ENCODE data around the gene HSPA12B. TPM values are rescaled to one million over a fixed set of nuclear protein-coding genes. Genes with fewer than 3 reads are reported as not detected.

HSPA12B gene
- total RNA-seq, 1 experiment from 2014 or later, result 6.3 TPM

DNA sequence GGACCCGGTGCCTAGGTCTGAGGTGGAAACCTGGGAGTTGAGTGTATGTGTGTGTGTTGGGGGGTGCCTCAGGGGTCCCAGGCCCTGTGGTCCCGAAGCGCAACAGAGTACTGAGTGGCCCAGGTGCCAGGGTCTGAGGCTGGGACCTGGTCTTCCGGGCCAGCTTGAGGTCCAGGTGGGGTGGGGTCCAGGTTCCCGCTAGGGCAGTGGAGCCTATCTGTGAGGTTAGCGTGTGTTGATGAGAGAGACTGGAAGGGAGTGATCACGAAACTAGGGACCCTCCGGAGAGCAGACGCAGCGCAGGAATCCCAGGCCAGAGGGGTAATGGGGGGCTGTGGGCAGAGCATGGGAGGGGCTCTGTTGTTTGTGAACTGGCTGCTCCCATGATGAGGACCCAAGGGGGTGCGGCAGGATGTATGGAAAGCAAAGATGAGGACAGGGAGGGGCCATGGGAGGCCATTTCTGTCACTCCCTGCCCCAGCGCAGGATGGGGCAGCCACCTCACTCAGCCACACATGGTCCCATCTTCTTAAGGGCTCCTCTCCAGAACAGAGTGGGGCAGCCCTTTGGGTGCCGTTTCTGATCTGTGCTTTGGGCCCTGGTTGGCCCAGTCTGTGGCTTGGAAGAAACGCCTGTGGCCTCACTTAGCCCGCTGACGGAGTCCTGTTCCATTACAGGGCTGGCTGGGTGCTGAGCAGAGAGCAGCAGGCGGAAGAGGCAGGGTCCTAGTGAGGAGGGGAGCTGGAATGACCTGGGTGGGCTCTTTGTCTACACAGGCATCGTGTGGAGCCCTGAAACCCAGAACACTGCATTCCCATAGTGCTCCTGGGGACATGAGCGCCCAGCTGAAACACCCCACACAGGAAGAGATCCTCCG is 872 bp downstream of the HSPA12B start (continued):
- TF ChIP-seq, protein P1, sequence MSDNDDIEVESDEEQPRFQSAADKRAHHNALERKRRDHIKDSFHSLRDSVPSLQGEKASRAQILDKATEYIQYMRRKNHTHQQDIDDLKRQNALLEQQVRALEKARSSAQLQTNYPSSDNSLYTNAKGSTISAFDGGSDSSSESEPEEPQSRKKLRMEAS (CRISPR knock-in tag; IDR thresholded peaks at IDR 0.05), result no peak
- TF ChIP-seq, protein P2, sequence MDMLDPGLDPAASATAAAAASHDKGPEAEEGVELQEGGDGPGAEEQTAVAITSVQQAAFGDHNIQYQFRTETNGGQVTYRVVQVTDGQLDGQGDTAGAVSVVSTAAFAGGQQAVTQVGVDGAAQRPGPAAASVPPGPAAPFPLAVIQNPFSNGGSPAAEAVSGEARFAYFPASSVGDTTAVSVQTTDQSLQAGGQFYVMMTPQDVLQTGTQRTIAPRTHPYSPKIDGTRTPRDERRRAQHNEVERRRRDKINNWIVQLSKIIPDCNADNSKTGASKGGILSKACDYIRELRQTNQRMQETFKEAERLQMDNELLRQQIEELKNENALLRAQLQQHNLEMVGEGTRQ (CRISPR knock-in tag; IDR thresholded peaks at IDR 0.05), result no peak
- no peak for TF ChIP-seq CREB1 (CRISPR knock-in tag; IDR thresholded peaks at IDR 0.05)

DNA sequence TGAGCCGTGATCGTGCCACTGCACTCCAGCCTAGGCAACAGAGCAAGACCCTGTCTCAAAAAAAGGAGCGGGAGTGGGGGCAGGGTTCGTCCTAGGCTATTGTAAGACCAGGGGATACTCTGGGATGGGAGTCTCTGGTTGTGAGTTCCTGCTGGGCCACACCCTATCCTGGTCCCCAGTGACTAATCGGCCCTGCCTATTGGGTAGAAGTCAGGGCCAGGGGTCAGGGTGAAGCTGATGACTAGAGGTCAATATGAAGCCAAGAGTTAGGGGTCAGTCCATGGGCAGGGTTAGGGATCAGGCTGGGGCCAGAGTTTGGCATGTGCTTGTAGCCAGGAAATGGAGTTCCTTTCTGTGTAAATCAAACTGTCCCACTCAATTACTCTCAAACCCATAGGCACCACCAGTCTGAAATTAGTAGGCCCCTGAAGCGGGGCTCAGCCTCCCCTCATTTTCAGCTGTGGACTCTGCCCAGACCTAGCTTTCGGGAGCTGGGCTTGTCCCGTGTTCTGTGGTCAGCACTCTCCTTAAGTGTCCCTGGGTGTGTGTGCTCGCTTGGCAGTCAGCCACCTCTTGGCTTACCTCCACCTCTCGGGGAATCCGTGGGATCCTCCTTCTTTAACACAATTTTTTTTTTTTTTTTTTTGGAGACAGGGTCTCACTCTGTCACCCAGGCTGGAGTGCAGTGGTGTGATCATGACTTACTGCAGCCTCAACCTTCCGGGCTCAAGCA is 1.8 kb downstream of the HSPA12B start:
- CTCF ChIA-PET, result no interaction called here
- TF ChIP-seq, protein P3, sequence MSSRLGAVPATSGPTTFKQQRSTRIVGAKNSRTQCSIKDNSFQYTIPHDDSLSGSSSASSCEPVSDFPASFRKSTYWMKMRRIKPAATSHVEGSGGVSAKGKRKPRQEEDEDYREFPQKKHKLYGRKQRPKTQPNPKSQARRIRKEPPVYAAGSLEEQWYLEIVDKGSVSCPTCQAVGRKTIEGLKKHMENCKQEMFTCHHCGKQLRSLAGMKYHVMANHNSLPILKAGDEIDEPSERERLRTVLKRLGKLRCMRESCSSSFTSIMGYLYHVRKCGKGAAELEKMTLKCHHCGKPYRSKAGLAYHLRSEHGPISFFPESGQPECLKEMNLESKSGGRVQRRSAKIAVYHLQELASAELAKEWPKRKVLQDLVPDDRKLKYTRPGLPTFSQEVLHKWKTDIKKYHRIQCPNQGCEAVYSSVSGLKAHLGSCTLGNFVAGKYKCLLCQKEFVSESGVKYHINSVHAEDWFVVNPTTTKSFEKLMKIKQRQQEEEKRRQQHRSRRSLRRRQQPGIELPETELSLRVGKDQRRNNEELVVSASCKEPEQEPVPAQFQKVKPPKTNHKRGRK (CRISPR knock-in tag; IDR thresholded peaks at IDR 0.05; ENCODE audit: borderline replicate concordance), result no peak
- TF ChIP-seq CBFB (CRISPR knock-in tag; IDR thresholded peaks at IDR 0.05; ENCODE audit: low read depth), result no peak
- TF ChIP-seq ZNF416 (CRISPR knock-in tag; IDR thresholded peaks at IDR 0.05), result no peak
- TF ChIP-seq ZNF219 (CRISPR knock-in tag; IDR thresholded peaks at IDR 0.05; ENCODE audit: borderline replicate concordance), result no peak
- TF ChIP-seq, protein P4, sequence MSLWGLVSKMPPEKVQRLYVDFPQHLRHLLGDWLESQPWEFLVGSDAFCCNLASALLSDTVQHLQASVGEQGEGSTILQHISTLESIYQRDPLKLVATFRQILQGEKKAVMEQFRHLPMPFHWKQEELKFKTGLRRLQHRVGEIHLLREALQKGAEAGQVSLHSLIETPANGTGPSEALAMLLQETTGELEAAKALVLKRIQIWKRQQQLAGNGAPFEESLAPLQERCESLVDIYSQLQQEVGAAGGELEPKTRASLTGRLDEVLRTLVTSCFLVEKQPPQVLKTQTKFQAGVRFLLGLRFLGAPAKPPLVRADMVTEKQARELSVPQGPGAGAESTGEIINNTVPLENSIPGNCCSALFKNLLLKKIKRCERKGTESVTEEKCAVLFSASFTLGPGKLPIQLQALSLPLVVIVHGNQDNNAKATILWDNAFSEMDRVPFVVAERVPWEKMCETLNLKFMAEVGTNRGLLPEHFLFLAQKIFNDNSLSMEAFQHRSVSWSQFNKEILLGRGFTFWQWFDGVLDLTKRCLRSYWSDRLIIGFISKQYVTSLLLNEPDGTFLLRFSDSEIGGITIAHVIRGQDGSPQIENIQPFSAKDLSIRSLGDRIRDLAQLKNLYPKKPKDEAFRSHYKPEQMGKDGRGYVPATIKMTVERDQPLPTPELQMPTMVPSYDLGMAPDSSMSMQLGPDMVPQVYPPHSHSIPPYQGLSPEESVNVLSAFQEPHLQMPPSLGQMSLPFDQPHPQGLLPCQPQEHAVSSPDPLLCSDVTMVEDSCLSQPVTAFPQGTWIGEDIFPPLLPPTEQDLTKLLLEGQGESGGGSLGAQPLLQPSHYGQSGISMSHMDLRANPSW (CRISPR knock-in tag; conservative IDR thresholded peaks at IDR 0.05; ENCODE audit: low read depth), result no peak
- H3K36me3 Mint-ChIP-seq, result no peaks in the 10 kb centered on the region
- POLR2A ChIA-PET, result interaction anchor here (0.6 to 1.2 kb wide), 2 partner anchors 19 to 115 kb away, joined by 3 read pairs; no protein-coding TSS in a partner anchor
- peaks cover 28% of the 10 kb centered on the region for H3K4me1 Mint-ChIP-seq
- no peak overlapping the region for H3K4me3 Mint-ChIP-seq
- ATAC-seq (no peak), DNase-seq (ENCODE audit: low spot score) (no peak)
- H3K27ac Mint-ChIP-seq, result no peak overlapping the region
- no peaks in the 10 kb centered on the region for H3K9me3 Mint-ChIP-seq
- peaks cover 33% of the 10 kb centered on the region for H3K27me3 Mint-ChIP-seq (ENCODE audit: low read depth)

DNA sequence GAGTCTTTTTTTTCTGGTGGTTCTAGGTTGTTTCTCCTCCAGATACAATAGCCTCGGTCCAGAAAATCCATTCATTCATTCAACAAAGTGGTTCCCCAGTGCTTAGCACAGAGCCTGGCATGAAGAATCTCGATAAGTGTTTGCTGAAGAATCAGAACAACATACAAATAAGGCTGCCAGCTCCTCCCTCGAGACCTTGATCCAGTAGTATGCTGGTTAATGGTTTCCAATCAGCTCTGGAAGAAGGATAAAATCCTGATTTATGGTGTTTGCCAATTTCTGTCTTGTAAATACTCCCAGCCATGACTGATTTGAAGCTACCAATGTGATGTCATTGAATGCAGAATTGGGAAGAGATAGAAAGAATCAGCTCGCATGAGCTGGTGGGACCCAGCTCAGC is 3.3 kb downstream of the HSPA12B start:
- DNase-seq (ENCODE audit: low spot score) (no peak), ATAC-seq (no peak)
- Mint-ChIP-seq H3K36me3 (no peaks in the 10 kb centered on the region), H3K9me3 (no peaks in the 10 kb centered on the region), H3K4me1 (peaks cover 35% of the 10 kb centered on the region), H3K27me3 (ENCODE audit: low read depth) (peaks cover 25% of the 10 kb centered on the region), H3K4me3 (no peak overlapping the region), H3K27ac (no peak overlapping the region)
- POLR2A ChIA-PET, result no interaction called here
- CTCF ChIA-PET, result interaction anchor here (0.9 to 2.4 kb wide), 7 partner anchors 8 to 59 kb away, joined by 3 to 23 read pairs (median 4); no protein-coding TSS in a partner anchor
- TF ChIP-seq, protein P5, sequence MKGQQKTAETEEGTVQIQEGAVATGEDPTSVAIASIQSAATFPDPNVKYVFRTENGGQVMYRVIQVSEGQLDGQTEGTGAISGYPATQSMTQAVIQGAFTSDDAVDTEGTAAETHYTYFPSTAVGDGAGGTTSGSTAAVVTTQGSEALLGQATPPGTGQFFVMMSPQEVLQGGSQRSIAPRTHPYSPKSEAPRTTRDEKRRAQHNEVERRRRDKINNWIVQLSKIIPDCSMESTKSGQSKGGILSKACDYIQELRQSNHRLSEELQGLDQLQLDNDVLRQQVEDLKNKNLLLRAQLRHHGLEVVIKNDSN (CRISPR knock-in tag; IDR thresholded peaks at IDR 0.05), result no peak
- TF ChIP-seq, protein P2 (CRISPR knock-in tag; IDR thresholded peaks at IDR 0.05), result no peak
- TF ChIP-seq TCF7 (CRISPR knock-in tag; IDR thresholded peaks at IDR 0.05; ENCODE audit: low read depth), result no peak
- no peak for TF ChIP-seq NFYB (CRISPR knock-in tag; conservative IDR thresholded peaks at IDR 0.05; ENCODE audit: low read depth)
- TF ChIP-seq NR1H2 (CRISPR knock-in tag; IDR thresholded peaks at IDR 0.05), result no peak
- no peak for TF ChIP-seq TP53 (CRISPR knock-in tag; IDR thresholded peaks at IDR 0.05)
- TF ChIP-seq, protein P6, sequence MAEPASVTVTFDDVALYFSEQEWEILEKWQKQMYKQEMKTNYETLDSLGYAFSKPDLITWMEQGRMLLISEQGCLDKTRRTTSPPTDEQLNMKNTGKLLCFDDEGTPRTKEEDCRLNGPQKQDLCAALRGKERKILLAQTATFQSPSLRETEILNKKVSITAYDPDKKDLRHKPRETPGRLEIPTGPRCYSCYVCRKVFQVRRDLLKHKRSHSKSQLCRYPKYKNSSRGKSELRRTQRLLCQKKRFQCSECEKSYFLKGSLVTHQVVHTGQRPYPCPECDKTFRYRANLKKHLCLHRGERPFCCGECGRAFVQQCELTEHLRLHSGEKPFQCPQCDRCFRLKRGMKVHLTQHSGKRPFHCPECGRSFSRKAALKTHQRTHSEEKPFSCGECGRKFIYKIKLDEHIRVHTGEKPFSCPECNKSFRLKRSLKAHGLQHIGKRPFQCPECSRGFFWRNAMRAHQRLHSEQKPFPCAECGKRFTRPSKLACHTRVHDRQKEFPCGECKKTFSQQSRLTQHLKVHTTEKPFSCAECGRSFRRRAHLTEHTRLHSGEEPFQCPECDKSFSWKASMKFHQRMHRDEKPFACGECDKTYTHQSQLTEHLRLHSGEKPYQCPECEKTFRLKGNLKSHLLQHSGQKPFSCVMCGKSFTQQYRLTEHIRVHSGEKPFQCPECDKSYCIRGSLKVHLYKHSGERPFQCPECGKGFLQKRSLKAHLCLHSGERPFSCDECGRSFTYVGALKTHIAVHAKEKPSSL (CRISPR knock-in tag; conservative IDR thresholded peaks at IDR 0.05), result no peak
- TF ChIP-seq MXD4 (CRISPR knock-in tag; IDR thresholded peaks at IDR 0.05; ENCODE audit: borderline replicate concordance), result no peak
- TF ChIP-seq, protein P7, sequence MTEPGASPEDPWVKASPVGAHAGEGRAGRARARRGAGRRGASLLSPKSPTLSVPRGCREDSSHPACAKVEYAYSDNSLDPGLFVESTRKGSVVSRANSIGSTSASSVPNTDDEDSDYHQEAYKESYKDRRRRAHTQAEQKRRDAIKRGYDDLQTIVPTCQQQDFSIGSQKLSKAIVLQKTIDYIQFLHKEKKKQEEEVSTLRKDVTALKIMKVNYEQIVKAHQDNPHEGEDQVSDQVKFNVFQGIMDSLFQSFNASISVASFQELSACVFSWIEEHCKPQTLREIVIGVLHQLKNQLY (CRISPR knock-in tag; IDR thresholded peaks at IDR 0.05), result no peak
- no peak for TF ChIP-seq TEAD1 (CRISPR knock-in tag; IDR thresholded peaks at IDR 0.05)
- no peak for TF ChIP-seq FOXJ3 (CRISPR knock-in tag; IDR thresholded peaks at IDR 0.05; ENCODE audit: borderline replicate concordance)
- TF ChIP-seq ATF1 (CRISPR knock-in tag; IDR thresholded peaks at IDR 0.05), result no peak
- TF ChIP-seq KAT7 (CRISPR knock-in tag; IDR thresholded peaks at IDR 0.05; ENCODE audit: borderline replicate concordance), result no peak
